Activated T-cell treated with anti-CD3 and anti-CD28 coated beads, Interleukin-2, amount 50 U/mL, for 1 hour (primary cell): Measurements from ENCODE around the gene ASB18.

Experiments
- DNase-seq: peaks from one replicate; pipeline ENCODE4 v3.0.0-alpha.2; 2020

Gene ASB18

DNA sequence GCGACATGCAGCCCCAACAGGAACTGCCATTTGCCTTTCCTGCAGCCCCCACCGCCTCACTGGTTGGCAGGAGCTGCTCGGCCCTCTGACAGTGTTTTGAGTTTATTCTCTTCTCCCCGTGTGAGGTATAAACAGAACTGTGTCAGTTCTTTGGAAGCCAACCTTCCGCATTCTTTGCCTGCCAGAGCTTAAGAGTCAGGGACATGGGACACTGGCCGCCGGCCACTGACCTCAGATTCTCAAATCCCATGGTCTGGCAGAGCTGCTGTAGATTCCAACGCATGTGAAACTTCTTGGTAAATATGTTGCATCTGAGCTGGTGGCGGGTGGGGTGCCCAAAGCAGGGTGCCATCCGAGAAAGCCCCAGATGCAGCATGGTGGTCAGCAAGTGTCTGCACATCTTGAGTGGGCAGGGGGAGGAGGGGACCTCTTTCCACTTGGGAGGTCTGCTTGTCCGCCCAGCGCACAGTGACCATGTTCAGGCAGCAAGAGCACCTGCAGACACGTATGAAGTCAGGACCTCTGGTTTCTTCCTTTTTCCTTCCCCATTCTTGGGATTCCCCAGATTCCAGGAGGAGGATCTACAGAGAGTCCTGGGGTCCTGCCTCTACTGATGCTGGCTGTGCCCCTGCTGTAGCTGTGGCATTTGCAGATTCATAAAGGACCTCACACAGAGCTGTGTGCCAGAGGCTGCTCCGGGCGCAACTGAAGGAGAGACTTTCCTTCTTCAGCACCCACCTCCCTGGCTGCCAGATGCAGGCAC is 23.8 kb downstream of the ASB18 start:
- DNase-seq: no peak

- no peak for DNase-seq
These were observed 24.7 kb downstream of the ASB18 start for GRCh38 chr2:236239276-236240065.

DNA sequence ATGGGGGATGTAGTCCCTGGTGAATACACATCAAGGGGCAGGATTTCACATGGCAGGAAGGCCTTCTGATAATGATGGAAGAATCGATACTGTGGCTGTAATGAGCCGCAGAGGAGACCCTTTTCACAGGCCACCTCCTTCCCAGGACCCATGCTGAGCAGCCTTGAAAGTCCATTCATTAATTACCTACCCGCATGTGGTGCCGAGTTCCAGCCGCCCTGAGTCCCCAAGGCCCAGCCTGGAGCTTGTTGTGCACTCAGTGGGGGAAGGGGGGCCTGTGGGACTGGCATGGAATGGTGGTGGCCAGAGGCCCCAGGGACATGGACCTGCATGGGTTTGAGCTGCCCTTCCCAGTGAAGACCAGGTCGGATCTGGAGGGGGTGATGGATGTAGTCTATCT is 25.5 kb downstream of the ASB18 start:
- DNase-seq: no peak

- no peak for DNase-seq
These were observed 26.6 kb downstream of the ASB18 start for GRCh38 chr2:236237468-236238190.

- DNase-seq: no peak
These were observed 27.4 kb downstream of the ASB18 start for GRCh38 chr2:236236559-236237452.

DNA sequence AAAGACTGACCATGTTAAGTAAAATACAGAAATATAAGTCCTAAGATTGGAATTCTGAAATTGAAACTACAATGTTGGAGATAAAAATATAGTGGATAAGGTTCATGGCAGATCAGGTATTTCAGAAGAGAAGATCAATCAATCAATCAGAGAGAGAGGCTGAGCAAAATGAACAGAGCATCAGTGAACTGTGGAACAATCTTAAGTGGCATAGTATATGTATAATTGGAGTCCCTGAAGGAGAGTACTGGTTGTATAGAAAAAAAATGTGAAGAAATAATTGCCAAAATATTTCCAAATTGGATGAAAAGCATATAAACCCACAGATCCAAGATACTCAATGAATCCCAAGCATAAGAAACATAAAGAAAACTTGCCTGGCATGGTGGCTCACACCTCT is 35.0 kb downstream of the ASB18 start:
- DNase-seq: no peak

DNA sequence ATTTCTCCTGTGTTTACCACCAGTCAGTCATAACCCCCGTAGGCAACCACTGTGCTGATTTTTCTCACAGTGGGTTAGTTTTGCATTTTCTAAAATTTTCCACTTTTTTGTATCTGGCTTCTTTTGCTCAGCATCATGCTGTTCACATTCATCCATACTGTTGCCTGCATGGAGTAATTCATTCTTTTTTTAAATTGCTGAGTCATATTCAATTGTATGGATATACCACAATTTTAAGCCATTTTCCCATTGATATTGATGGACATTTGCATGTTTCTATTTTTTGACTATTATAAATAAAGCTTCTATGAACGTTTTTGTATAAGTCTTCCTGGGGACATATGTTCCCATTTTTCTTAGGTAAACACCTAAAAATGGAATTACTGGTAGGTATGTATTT is 40.5 kb downstream of the ASB18 start:
- no peak for DNase-seq

- no peak for DNase-seq
These were observed 42.4 kb downstream of the ASB18 start for GRCh38 chr2:236221798-236222197.

DNA sequence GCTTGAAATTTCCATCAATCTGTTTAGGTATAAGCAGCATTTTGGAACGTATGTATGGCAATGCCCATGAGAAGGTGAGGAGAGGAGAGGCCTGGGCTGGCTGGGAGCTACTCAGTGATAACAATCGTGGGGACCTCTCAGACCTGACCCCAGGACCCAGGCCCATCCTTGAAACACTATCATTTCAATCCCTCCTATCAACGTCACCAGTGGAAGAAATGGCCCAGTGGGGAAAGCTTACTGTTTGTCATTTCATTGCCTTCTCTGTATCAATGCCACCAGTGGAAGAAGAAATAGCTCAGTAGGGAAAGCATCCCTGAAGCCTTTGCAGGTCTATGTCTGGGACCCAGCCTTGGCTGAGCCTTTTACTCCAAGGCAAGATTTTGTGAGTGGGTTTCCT is 44.8 kb downstream of the ASB18 start:
- no peak for DNase-seq

DNA sequence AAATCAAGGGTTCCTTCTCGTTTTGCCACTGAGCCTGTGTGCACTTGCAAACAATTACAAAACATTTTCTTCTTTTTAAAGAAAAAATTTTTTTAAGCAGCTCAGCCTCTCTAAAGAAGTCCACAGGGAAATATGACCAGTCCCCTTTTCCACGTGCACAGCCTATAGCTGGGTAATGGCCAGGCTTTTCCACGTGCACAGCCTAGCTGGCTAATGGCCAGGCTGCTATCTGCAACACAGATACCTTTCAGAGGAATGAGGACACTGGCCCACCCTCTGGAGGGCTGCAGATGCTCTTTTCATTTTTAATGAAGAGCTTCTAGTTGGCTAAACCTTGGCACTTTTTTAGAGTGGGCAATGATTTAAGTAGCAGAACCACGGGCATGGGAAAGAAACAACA is 46.3 kb downstream of the ASB18 start:
- no peak for DNase-seq

- DNase-seq: no peak
These were observed 47.5 kb downstream of the ASB18 start for GRCh38 chr2:236216711-236217110.

DNA sequence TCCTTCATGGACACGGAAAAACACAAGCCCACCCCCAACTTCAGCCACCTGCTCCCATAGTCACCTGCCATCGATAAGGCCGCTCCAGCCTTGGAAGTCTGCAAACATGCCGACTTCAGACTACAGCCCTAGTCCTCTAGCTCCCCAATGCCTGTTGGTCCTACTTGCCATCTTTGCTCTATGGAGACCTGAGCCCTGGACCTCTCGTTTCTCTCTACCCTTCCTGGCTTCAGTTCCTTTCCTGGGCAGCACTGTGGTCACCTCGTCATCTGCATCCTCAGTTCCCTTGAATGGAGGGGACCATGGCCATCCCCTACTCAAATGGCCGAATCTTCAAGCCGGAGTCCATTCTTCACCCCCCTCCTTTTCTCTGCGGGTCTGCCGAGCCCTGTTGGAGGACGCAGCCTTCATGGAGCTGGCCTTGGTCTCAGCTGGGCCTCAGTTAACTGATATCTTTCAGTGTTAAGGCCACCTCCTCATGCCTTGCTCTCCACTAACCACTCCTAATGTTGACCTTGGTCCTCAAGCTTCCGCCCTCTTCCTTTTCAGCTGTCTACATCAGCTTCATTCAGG is 48.4 kb downstream of the ASB18 start:
- DNase-seq: no peak

- DNase-seq: no peak
These were observed 49.0 kb downstream of the ASB18 start for GRCh38 chr2:236215196-236215595.

- no peak for DNase-seq
These were observed 49.7 kb downstream of the ASB18 start for GRCh38 chr2:236214376-236214995.

GRCh38 chr2:236211296-236211695 is 52.9 kb downstream of the ASB18 start:
- DNase-seq: no peak

DNA sequence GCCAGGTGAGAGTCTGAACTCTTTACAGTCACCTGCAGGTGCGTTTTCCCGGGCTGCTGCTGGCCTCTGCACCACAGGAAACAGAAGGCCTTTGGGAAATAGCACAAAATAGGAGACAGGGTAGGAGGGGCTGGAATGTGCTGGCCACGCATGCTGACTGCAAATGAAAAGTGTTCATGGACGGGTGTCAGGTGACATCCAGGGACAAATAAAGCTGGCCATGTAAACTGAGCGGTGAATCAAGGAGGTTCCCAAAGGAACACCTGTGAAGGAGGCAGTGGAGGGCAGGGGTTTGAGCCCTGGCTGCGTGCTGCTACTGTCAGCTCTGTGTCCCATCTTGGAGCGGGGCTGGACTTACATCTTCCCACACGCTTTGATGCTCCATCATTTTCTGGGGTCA is 53.7 kb downstream of the ASB18 start:
- DNase-seq: no peak

DNA sequence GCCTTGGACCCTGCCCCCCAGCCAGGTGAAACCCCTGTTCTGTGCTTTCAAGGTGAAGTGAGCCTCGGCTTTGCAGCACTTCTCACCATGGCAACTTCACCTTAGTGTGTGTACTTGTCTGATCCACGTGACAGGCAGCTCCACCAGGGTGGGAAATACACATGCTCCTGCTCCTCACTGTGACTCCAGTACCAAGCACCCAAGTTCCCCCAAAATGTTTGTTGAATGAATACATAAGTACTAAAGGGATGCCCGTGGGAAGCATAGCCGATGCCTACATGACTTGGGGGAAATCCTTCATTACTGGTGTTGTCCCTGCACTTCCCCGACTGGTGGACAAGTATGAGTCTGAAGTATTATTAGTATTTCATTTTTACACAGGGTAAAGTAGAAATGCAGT is 54.2 kb downstream of the ASB18 start:
- no peak for DNase-seq

DNA sequence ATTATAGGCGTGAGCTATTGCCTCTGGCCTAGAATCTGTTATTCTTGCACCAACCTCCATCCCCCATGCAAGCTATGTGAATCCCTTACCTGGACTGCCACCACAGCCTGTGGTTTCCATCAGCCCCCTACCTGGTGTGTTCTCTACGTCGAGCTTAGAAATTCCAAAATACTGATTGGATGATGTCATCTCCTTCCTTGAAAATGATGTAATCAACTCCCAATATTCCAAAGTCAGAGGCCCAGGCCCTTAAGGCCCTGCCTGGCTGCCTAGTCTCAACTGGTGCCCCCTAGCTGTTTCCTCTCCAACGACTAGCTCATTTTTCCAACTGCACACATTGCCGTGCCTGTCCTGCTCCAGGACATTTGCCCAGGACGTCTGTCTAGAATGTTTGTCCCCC is 54.7 kb downstream of the ASB18 start:
- DNase-seq: no peak

GRCh38 chr2:236208019-236208926 is 55.9 kb downstream of the ASB18 start:
- no peak for DNase-seq

DNA sequence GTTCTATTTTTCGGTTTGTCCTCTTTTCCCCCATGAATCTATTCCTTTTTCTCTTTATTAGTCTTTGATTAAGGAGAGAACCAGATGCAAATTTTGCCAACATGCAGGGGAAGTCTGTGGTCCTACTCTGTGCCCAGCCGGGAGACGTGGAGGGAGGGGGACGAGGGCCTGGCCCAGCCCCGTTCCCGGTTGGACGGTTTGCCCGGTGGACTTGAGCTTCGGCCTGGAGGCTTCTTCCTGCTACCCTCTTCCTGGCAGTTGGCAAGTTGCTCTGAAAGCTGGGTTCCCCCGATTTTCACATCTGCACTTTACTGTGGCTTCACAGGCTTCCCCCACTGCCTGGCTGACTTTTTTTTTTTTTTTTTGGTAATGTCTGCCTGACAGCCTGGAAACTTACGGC is 56.7 kb downstream of the ASB18 start:
- DNase-seq: no peak
